ENCODE data around the gene GFPT2. TPM values are rescaled to one million over a fixed set of nuclear protein-coding genes. Genes with fewer than 3 reads are reported as not detected.

GFPT2 gene
- total and polyA plus RNA-seq, 9 of the 15 experiments (the other 6 are each of a cell fraction or from before 2014, with no cell fraction given): 0.07 to 0.14 (median 0.08) TPM; not detected in 6

DNA sequence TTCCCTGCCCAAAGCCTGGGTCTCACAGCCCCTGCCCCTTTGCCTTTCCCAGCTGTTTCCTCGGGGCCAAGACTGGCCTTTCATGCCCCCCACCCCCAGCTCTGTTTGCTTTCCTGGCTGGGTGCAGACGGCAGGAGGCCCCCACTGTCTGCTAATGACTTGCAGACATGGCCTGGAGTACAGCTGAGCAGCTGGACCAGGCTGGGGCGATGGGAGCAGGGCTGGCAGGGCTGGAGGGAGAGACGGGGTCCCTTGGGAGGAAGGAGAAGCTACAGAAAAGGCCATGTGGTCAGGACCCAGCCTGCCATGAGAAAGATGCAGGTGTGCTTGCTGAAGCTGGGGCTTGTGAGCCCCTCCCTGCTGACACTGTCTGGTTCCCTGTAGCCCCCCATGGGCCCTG, 28.3 kb upstream of the GFPT2 start (continued):
- TF ChIP-seq YY1 (IDR thresholded peaks at IDR 0.05; ENCODE audit: borderline replicate concordance in 1 of 3, control insufficient read depth in 1 of 3, extremely low read depth in 1 of 3, insufficient read depth in 3 of 3, insufficient read length in 1 of 3, insufficient replicate concordance in 2 of 3, low read depth in 1 of 3, low read length in 2 of 3) (no peak), STAT5A (IDR thresholded peaks at IDR 0.05; ENCODE audit: borderline replicate concordance, low read length) (no peak), DIDO1 (tag; IDR thresholded peaks at IDR 0.05; ENCODE audit: low read depth) (no peak)

DNA sequence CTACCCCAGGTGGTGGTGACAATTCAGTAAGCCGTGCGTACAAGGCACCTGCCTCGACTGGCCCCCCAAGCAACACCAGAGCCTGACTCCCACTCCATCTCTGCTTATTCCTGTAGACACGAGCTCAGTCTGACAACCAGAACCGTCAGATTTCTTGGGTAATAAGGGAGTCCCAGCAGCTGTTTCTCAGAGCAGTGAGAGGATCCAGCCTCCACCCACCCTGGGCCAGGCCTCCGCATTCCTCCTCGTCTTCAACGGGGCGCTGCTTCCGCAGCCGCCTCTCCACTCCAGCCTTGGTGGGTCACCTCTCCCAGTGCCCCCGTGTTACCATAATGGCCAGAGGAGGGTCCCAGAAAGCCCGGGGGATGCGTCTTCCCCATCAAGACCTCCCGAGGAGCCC, 27.7 kb upstream of the GFPT2 start:
- no peak overlapping the region for H3K4me3 ChIP-seq
- FAIRE-seq (no peak), ATAC-seq (no peak), DNase-seq (ENCODE audit: extremely low read depth in 1 of 4, low spot score in 3 of 4) (no peak)
- intact Hi-C loops (cut with micrococcal nuclease) (no loop called here), in situ Hi-C loops (cut with MboI) (no loop called here)
- ChIA-PET CTCF (ENCODE audit: low intra/inter-chr PET ratio) (no interaction called here), POLR2A (interaction anchor here (1.8 kb wide), 1 partner anchor 10 kb away, joined by 6 read pairs; no protein-coding TSS in a partner anchor)
- H3K4me1 ChIP-seq (replicated peaks in 1 of 2; ENCODE audit: control insufficient read depth in 2 of 2, insufficient read depth in 2 of 2, low read length in 2 of 2): no peaks in the 10 kb centered on the region; a peak in 1 of 5 replicates
- H3K9ac ChIP-seq (ENCODE audit: insufficient read depth in 1 of 2, low read depth in 2 of 2, low read length in 2 of 2): no peak overlapping the region
- no peak overlapping the region for H2AFZ ChIP-seq (ENCODE audit: low read depth, low read length)
- H3K9me3 ChIP-seq (replicated peaks; ENCODE audit: control insufficient read depth, insufficient read depth, low read depth, low read length): no peaks in the 10 kb centered on the region
- H3K36me3 ChIP-seq (ENCODE audit: control insufficient read depth, insufficient read depth, low read length): no peaks in the 10 kb centered on the region
- H3K4me2 ChIP-seq (ENCODE audit: insufficient read depth, low read length): no peak overlapping the region
- H3K79me2 ChIP-seq (ENCODE audit: control insufficient read depth, insufficient read depth, low read length): no peaks in the 10 kb centered on the region
- peaks cover 40 to 81% of the 10 kb centered on the region in 2 experiments for H3K27me3 ChIP-seq (ENCODE audit: control insufficient read depth in 2 of 2, insufficient read depth in 2 of 2, low read length in 2 of 2)
- no peak overlapping the region for H3K27ac ChIP-seq (ENCODE audit: extremely low read depth, low read depth, low read length)
- BruUV-seq (replicated peaks): no TSS peak
- 0 out of 2 replicates have a peak, but pooled peaks cover 3% of the 10 kb centered on the region for H4K20me1 ChIP-seq (replicated peaks; ENCODE audit: control insufficient read depth, insufficient read depth, low read length)
- no peaks in the 10 kb centered on the region for H3K9me1 ChIP-seq (ENCODE audit: control insufficient read depth, insufficient read depth, low read length)
- 7% methylated on average over 13 of the region's 15 CpGs for WGBS (ENCODE audit: insufficient coverage, low coverage, missing lambda C conversion rate)
- TF ChIP-seq GATA2 (CRISPR knock-in tag; IDR thresholded peaks at IDR 0.05) (no peak), HOXB6 (CRISPR knock-in tag; IDR thresholded peaks at IDR 0.05; ENCODE audit: borderline replicate concordance) (no peak), PHF8 (IDR thresholded peaks at IDR 0.05; ENCODE audit: borderline replicate concordance, low read length) (no peak), ZNF507 (tag; conservative IDR thresholded peaks at IDR 0.05) (no peak), RBM15 (IDR thresholded peaks at IDR 0.05; ENCODE audit: insufficient read depth, low read length) (no peak), MEF2D (tag; conservative IDR thresholded peaks at IDR 0.05; ENCODE audit: low read depth) (no peak), FUS (optimal IDR thresholded peaks at IDR 0.05; ENCODE audit: low read depth, low read length) (no peak), DDX20 (tag; IDR thresholded peaks at IDR 0.05; ENCODE audit: low read depth) (no peak), EWSR1 (IDR thresholded peaks at IDR 0.05; ENCODE audit: borderline replicate concordance, low read depth, partially characterized antibody) (no peak), KLF16 (IDR thresholded peaks at IDR 0.05) (no peak), ZNF655 (CRISPR knock-in tag; IDR thresholded peaks at IDR 0.05) (no peak)
- TF ChIP-seq, protein P1, sequence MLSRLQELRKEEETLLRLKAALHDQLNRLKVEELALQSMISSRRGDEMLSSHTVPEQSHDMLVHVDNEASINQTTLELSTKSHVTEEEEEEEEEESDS (CRISPR knock-in tag; IDR thresholded peaks at IDR 0.05): no peak
- TF ChIP-seq, protein P2, sequence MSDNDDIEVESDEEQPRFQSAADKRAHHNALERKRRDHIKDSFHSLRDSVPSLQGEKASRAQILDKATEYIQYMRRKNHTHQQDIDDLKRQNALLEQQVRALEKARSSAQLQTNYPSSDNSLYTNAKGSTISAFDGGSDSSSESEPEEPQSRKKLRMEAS (CRISPR knock-in tag; IDR thresholded peaks at IDR 0.05): no peak

Data from K562 (cell line).